ENCODE results near the gene LEUTX. TPM values are rescaled to one million over a fixed set of nuclear protein-coding genes. Genes with fewer than 3 reads are reported as not detected.

LEUTX gene
- total and polyA plus RNA-seq, 7 experiments from 2014 or later, result not detected

GRCh38 chr19:39737351-39737750 is 41.3 kb upstream of the LEUTX start:
- no peak overlapping the region for H3K27ac ChIP-seq (ENCODE audit: low read depth, low read length)
- H3K4me3 ChIP-seq (ENCODE audit: low read length), result no peak overlapping the region
- ATAC-seq, result no peak
- intact Hi-C loops (cut with micrococcal nuclease), result no loop called here
- Mint-ChIP-seq H3K27ac (peak overlapping the region in 8 of 9 donors; percentile 9 to 77 (median 58)), H3K36me3 (peaks cover 0 to 4% (median 0%) of the 10 kb centered on the region in 5 donors), H3K9me3 (peaks cover 0 to 5% (median 0%) of the 10 kb centered on the region in 11 donors), H3K4me3 (peak overlapping the region in 5 of 10 donors; percentile 1 to 48 (median 18)), H3K27me3 (peaks cover 0 to 7% (median 0%) of the 10 kb centered on the region in 5 donors), H3K4me1 (peaks cover 14 to 46% (median 32%) of the 10 kb centered on the region in 7 donors)
- ChIA-PET CTCF (no interaction called here), POLR2A (no interaction called here)
- peaks cover 0 to 9% of the 10 kb centered on the region in 2 donors for H3K4me1 ChIP-seq (ENCODE audit: control insufficient read depth in 2 of 2, insufficient read depth in 2 of 2, low read length in 2 of 2)
- no peaks in the 10 kb centered on the region for H3K9me3 ChIP-seq (ENCODE audit: control insufficient read depth in 2 of 3, low read length in 3 of 3)
- peak in 2 of 9 donors; percentile 2 for DNase-seq
- no peaks in the 10 kb centered on the region for H3K27me3 ChIP-seq (ENCODE audit: control insufficient read depth in 2 of 2, insufficient read depth in 2 of 2, low read length in 2 of 2)
- no peaks in the 10 kb centered on the region for H3K36me3 ChIP-seq (ENCODE audit: control insufficient read depth in 2 of 3, insufficient read depth in 3 of 3, low read length in 3 of 3)

GRCh38 chr19:39737891-39738290 is 40.8 kb upstream of the LEUTX start, which contains the start of gene CLC:
Gene CLC (minus strand): TSS chr19:39738029. CDS start chr19:39737952, 77 bp downstream.
- CTCF ChIA-PET, result no interaction called here
- Histone ChIP-seq H3K27me3 (ENCODE audit: control insufficient read depth in 2 of 2, insufficient read depth in 2 of 2, low read length in 2 of 2) (no peaks in the 10 kb centered on the region), H3K27ac (ENCODE audit: low read depth, low read length) (no peak within 1 kb of the TSS), H3K4me3 (ENCODE audit: low read length) (no peak within 1 kb of the TSS), H3K36me3 (ENCODE audit: control insufficient read depth in 2 of 3, insufficient read depth in 3 of 3, low read length in 3 of 3) (no peaks in the 10 kb centered on the region), H3K9me3 (ENCODE audit: control insufficient read depth in 2 of 3, low read length in 3 of 3) (no peaks in the 10 kb centered on the region), H3K4me1 (ENCODE audit: control insufficient read depth in 2 of 2, insufficient read depth in 2 of 2, low read length in 2 of 2) (peaks cover 0 to 9% of the 10 kb centered on the region in 2 donors)
- POLR2A ChIA-PET, result no interaction called here
- H3K9me3 Mint-ChIP-seq, result peaks cover 0 to 5% (median 0%) of the 10 kb centered on the region in 11 donors
- peak within 1 kb of the TSS in 6 of 10 donors; percentile 1 to 48 (median 11) for H3K4me3 Mint-ChIP-seq
- H3K36me3 Mint-ChIP-seq, result peaks cover 0 to 4% (median 0%) of the 10 kb centered on the region in 5 donors
- peaks cover 0 to 9% (median 2%) of the 10 kb centered on the region in 5 donors for H3K27me3 Mint-ChIP-seq
- H3K4me1 Mint-ChIP-seq, result peaks cover 14 to 46% (median 32%) of the 10 kb centered on the region in 7 donors
- no peak for DNase-seq
- no peak for ATAC-seq
- intact Hi-C loops (cut with micrococcal nuclease), result no loop called here
- peak within 1 kb of the TSS in 8 of 9 donors; percentile 28 to 77 (median 59) for H3K27ac Mint-ChIP-seq

GRCh38 chr19:39738814-39739213 is 39.8 kb upstream of the LEUTX start:
- H3K27me3 Mint-ChIP-seq, result peaks cover 0 to 19% (median under 1%) of the 10 kb centered on the region in 5 donors
- peaks cover 14 to 46% (median 32%) of the 10 kb centered on the region in 7 donors for H3K4me1 Mint-ChIP-seq
- ChIA-PET POLR2A (no interaction called here), CTCF (no interaction called here)
- no peak for DNase-seq
- Histone ChIP-seq H3K9me3 (ENCODE audit: control insufficient read depth in 2 of 3, low read length in 3 of 3) (no peaks in the 10 kb centered on the region), H3K27me3 (ENCODE audit: control insufficient read depth in 2 of 2, insufficient read depth in 2 of 2, low read length in 2 of 2) (no peaks in the 10 kb centered on the region), H3K27ac (ENCODE audit: low read depth, low read length) (no peak overlapping the region), H3K4me1 (ENCODE audit: control insufficient read depth in 2 of 2, insufficient read depth in 2 of 2, low read length in 2 of 2) (peaks cover 0 to 9% of the 10 kb centered on the region in 2 donors), H3K4me3 (ENCODE audit: low read length) (no peak overlapping the region), H3K36me3 (ENCODE audit: control insufficient read depth in 2 of 3, insufficient read depth in 3 of 3, low read length in 3 of 3) (no peaks in the 10 kb centered on the region)
- ATAC-seq, result no peak
- intact Hi-C loops (cut with micrococcal nuclease), result no loop called here
- peak overlapping the region in 1 of 9 donors; percentile 58 for H3K27ac Mint-ChIP-seq
- H3K4me3 Mint-ChIP-seq, result peak overlapping the region in 1 of 10 donors; percentile 14
- H3K36me3 Mint-ChIP-seq, result peaks cover 0 to 7% (median 0%) of the 10 kb centered on the region in 5 donors
- H3K9me3 Mint-ChIP-seq, result peaks cover 0 to 6% (median 0%) of the 10 kb centered on the region in 11 donors

- Mint-ChIP-seq H3K9me3 (peaks cover 0 to 6% (median 0%) of the 10 kb centered on the region in 11 donors), H3K36me3 (peaks cover 0 to 7% (median 0%) of the 10 kb centered on the region in 5 donors), H3K27ac (peak overlapping the region in 5 of 9 donors; percentile 2 to 76 (median 37)), H3K4me1 (peaks cover 14 to 46% (median 32%) of the 10 kb centered on the region in 7 donors), H3K27me3 (peaks cover 0 to 25% (median 0%) of the 10 kb centered on the region in 5 donors), H3K4me3 (peak overlapping the region in 6 of 10 donors; percentile 2 to 65 (median 53))
- H3K4me3 ChIP-seq (ENCODE audit: low read length), result no peak overlapping the region
- ChIA-PET POLR2A (interaction anchor here (1.2 kb wide), 1 partner anchor 295 kb away, joined by 3 read pairs; the partner anchor contains the start of gene SUPT5H), CTCF (interaction anchor here (0.9 kb wide), 1 partner anchor 67 kb away, joined by 4 read pairs; no protein-coding TSS in a partner anchor)
- H3K27me3 ChIP-seq (ENCODE audit: control insufficient read depth in 2 of 2, insufficient read depth in 2 of 2, low read length in 2 of 2), result no peaks in the 10 kb centered on the region
- ATAC-seq (no peak), DNase-seq (no peak)
- intact Hi-C loops (cut with micrococcal nuclease), result loop anchor here in 1 of 2 donors (5.0 kb wide), 1 partner anchor 33 kb away; no protein-coding TSS in a partner anchor
- no peaks in the 10 kb centered on the region for H3K36me3 ChIP-seq (ENCODE audit: control insufficient read depth in 2 of 3, insufficient read depth in 3 of 3, low read length in 3 of 3)
- no peaks in the 10 kb centered on the region for H3K9me3 ChIP-seq (ENCODE audit: control insufficient read depth in 2 of 3, low read length in 3 of 3)
- H3K4me1 ChIP-seq (ENCODE audit: control insufficient read depth in 2 of 2, insufficient read depth in 2 of 2, low read length in 2 of 2), result peaks cover 0 to 9% of the 10 kb centered on the region in 2 donors
- no peak overlapping the region for H3K27ac ChIP-seq (ENCODE audit: low read depth, low read length)
These were observed 38.3 kb upstream of the LEUTX start for GRCh38 chr19:39740395-39740794.

- no peak for DNase-seq
- Histone ChIP-seq H3K4me3 (ENCODE audit: low read length) (no peak overlapping the region), H3K9me3 (ENCODE audit: control insufficient read depth in 2 of 3, low read length in 3 of 3) (no peaks in the 10 kb centered on the region), H3K36me3 (ENCODE audit: control insufficient read depth in 2 of 3, insufficient read depth in 3 of 3, low read length in 3 of 3) (no peaks in the 10 kb centered on the region), H3K27me3 (ENCODE audit: control insufficient read depth in 2 of 2, insufficient read depth in 2 of 2, low read length in 2 of 2) (no peaks in the 10 kb centered on the region), H3K27ac (ENCODE audit: low read depth, low read length) (no peak overlapping the region), H3K4me1 (ENCODE audit: control insufficient read depth in 2 of 2, insufficient read depth in 2 of 2, low read length in 2 of 2) (no peaks in the 10 kb centered on the region)
- H3K36me3 Mint-ChIP-seq, result peaks cover 0 to 9% (median 0%) of the 10 kb centered on the region in 5 donors
- ChIA-PET CTCF (no interaction called here), POLR2A (no interaction called here)
- no peak overlapping the region for H3K27ac Mint-ChIP-seq
- H3K4me1 Mint-ChIP-seq, result peaks cover 0 to 7% (median 0%) of the 10 kb centered on the region in 7 donors
- no peak overlapping the region for H3K4me3 Mint-ChIP-seq
- H3K27me3 Mint-ChIP-seq, result peaks cover 0 to 32% (median 6%) of the 10 kb centered on the region in 5 donors
- H3K9me3 Mint-ChIP-seq, result peaks cover 0 to 6% (median 0%) of the 10 kb centered on the region in 11 donors
- peak; percentile 51 for ATAC-seq
- intact Hi-C loops (cut with micrococcal nuclease), result no loop called here
These were observed 33.0 kb upstream of the LEUTX start for GRCh38 chr19:39745643-39746042.

GRCh38 chr19:39746836-39747529 is 31.7 kb upstream of the LEUTX start:
- H3K36me3 Mint-ChIP-seq, result peaks cover 0 to 7% (median 0%) of the 10 kb centered on the region in 5 donors
- no peak overlapping the region for H3K27ac Mint-ChIP-seq
- H3K4me3 ChIP-seq (ENCODE audit: low read length), result no peak overlapping the region
- no peak overlapping the region for H3K4me3 Mint-ChIP-seq
- peaks cover 0 to 6% (median 0%) of the 10 kb centered on the region in 11 donors for H3K9me3 Mint-ChIP-seq
- ATAC-seq (no peak), DNase-seq (no peak)
- POLR2A ChIA-PET, result no interaction called here
- CTCF ChIA-PET, result no interaction called here
- H3K4me1 ChIP-seq (ENCODE audit: control insufficient read depth in 2 of 2, insufficient read depth in 2 of 2, low read length in 2 of 2), result no peaks in the 10 kb centered on the region
- no peaks in the 10 kb centered on the region for H3K27me3 ChIP-seq (ENCODE audit: control insufficient read depth in 2 of 2, insufficient read depth in 2 of 2, low read length in 2 of 2)
- no peak overlapping the region for H3K27ac ChIP-seq (ENCODE audit: low read depth, low read length)
- peaks cover 0 to 31% (median 6%) of the 10 kb centered on the region in 5 donors for H3K27me3 Mint-ChIP-seq
- H3K4me1 Mint-ChIP-seq, result peaks cover 0 to 5% (median 0%) of the 10 kb centered on the region in 7 donors
- no peaks in the 10 kb centered on the region for H3K36me3 ChIP-seq (ENCODE audit: control insufficient read depth in 2 of 3, insufficient read depth in 3 of 3, low read length in 3 of 3)
- intact Hi-C loops (cut with micrococcal nuclease), result no loop called here
- no peaks in the 10 kb centered on the region for H3K9me3 ChIP-seq (ENCODE audit: control insufficient read depth in 2 of 3, low read length in 3 of 3)

All from naive thymus-derived CD4-positive, alpha-beta T cell (primary cell).